GM12801 (cell line): ENCODE results near the gene DNASE1L3.

Experiments
- CTCF ChIP-seq: IDR thresholded peaks from one replicate; pipeline ENCODE4 v1.5.1; 2011; ENCODE audit warnings: control low read depth; ENCODE audit not compliant: insufficient read length; ENCODE audit errors: extremely low read depth

Gene DNASE1L3

GRCh38 chr3:58184982-58185360 lies 25.8 kb downstream of the DNASE1L3 start:
- TF ChIP-seq CTCF: no peak

- no peak for TF ChIP-seq CTCF
Measured at GRCh38 chr3:58184309-58184981, 26.3 kb downstream of the DNASE1L3 start.

GRCh38 chr3:58183891-58184290 lies 26.9 kb downstream of the DNASE1L3 start:
- no peak for TF ChIP-seq CTCF

- no peak for TF ChIP-seq CTCF
Measured at GRCh38 chr3:58183221-58183620, 27.6 kb downstream of the DNASE1L3 start.

GRCh38 chr3:58180940-58181587 lies 29.7 kb downstream of the DNASE1L3 start:
- TF ChIP-seq CTCF: no peak

- no peak for TF ChIP-seq CTCF
Measured at GRCh38 chr3:58180099-58180880, 30.5 kb downstream of the DNASE1L3 start.
